SK-N-SH (cell line): ENCODE data around the gene ETS2. TPM values are rescaled to one million over a fixed set of nuclear protein-coding genes. Genes with fewer than 3 reads are reported as not detected.

ENCODE experiments used
- CTCF ChIA-PET: fragments of 300-600, 350-600 bp; formaldehyde crosslinking; extraction: SDS; loops from one replicate; lab custom pipeline; 2021; lab: Yijun Ruan, JAX
- POLR2A ChIA-PET: fragments of 350-600 bp; sonication (Branson Sonifier 250); formaldehyde crosslinking; extraction: SDS; loops from one replicate; lab custom pipeline; 2020; ENCODE audit warnings: antibody characterized with exemption, inconsistent platforms; lab: Yijun Ruan, JAX
- DNase-seq: peaks from one replicate; pipeline ENCODE4 v3.0.0; 2012
- H2AFZ ChIP-seq: fragments of 200-600 bp; sonication (generic); 2 replicates; pipeline ENCODE4 v1.8.1; 2016; ENCODE audit warnings: antibody characterized with exemption, mild to moderate bottlenecking, low read depth
- H3F3A ChIP-seq: fragments of 200-600 bp; sonication (generic); replicated peaks from 2 replicates; pipeline ENCODE3; 2016; ENCODE audit warnings: antibody characterized with exemption, mild to moderate bottlenecking; ENCODE audit not compliant: insufficient read depth
- H3K27ac ChIP-seq, 2 experiments: fragments of 200-500 bp in 1 of 2; fragments of 200-600 bp in 1 of 2; sonication (Bioruptor generic) in 1 of 2; sonication (generic), shearing (Covaris generic) in 1 of 2; 2 replicates each; pipeline versions ENCODE4 v1.5.1 to v1.6.1; 2014 to 2016; ENCODE audit warnings: low read depth in 2 of 2, inconsistent platforms in 1 of 2, low read length in 1 of 2, mild to moderate bottlenecking in 1 of 2, mixed read lengths in 1 of 2
- H3K27me3 ChIP-seq: fragments of 200-600 bp; sonication (generic), shearing (Covaris generic); 2 replicates; pipeline ENCODE4 v1.6.1; 2016; ENCODE audit warnings: mixed run types; ENCODE audit not compliant: insufficient read depth
- H3K36me3 ChIP-seq, 2 experiments: fragments of 200-500 bp in 1 of 2; fragments of 200-600 bp in 1 of 2; sonication (Bioruptor generic) in 1 of 2; sonication (generic) in 1 of 2; replicated peaks in 1 of 2; 2 replicates each; pipeline versions ENCODE3 to v1.5.1; 2014 to 2016; ENCODE audit warnings: low read length in 1 of 2, mild to moderate bottlenecking in 1 of 2; ENCODE audit not compliant: insufficient read depth in 2 of 2, control insufficient read depth in 1 of 2
- H3K4me1 ChIP-seq, 2 experiments: fragments of 200-500 bp in 1 of 2; fragments of 200-600 bp in 1 of 2; sonication (Bioruptor generic) in 1 of 2; sonication (generic), shearing (Covaris generic) in 1 of 2; 2 replicates each; pipeline versions ENCODE4 v1.5.1 to v1.6.1; 2014 to 2016; ENCODE audit warnings: low read depth in 1 of 2, low read length in 1 of 2, mixed run types in 1 of 2; ENCODE audit not compliant: insufficient read depth in 2 of 2, control insufficient read depth in 1 of 2
- H3K4me2 ChIP-seq: fragments of 200-600 bp; sonication (generic), shearing (Covaris generic); 2 replicates; pipeline ENCODE4 v1.6.1; 2017; ENCODE audit warnings: mixed run types
- H3K4me3 ChIP-seq, 2 experiments: fragments of 200-500 bp in 1 of 2; fragments of 200-600 bp in 1 of 2; sonication (Bioruptor generic) in 1 of 2; sonication (generic), shearing (Covaris generic) in 1 of 2; 2 replicates each; pipeline versions ENCODE4 v1.5.1 to v1.8.1; 2014 to 2016; ENCODE audit warnings: low read depth in 2 of 2, inconsistent platforms in 1 of 2, low read length in 1 of 2, mild to moderate bottlenecking in 1 of 2, mixed read lengths in 1 of 2, moderate library complexity in 1 of 2
- H3K79me2 ChIP-seq: fragments of 200-600 bp; sonication (generic); 2 replicates; pipeline ENCODE4 v1.8.1; 2017; ENCODE audit warnings: mild to moderate bottlenecking; ENCODE audit not compliant: insufficient read depth
- H3K9ac ChIP-seq: fragments of 200-600 bp; sonication (generic); 2 replicates; pipeline ENCODE4 v1.6.1; 2017; ENCODE audit warnings: mixed run types
- H3K9me2 ChIP-seq: fragments of 200-600 bp; sonication (generic); 2 replicates; pipeline ENCODE4 v1.6.1; 2017; ENCODE audit warnings: mixed run types
- H3K9me3 ChIP-seq: fragments of 200-600 bp; sonication (generic); 2 replicates; pipeline ENCODE4 v1.6.1; 2017; ENCODE audit warnings: mixed run types, mild to moderate bottlenecking, moderate library complexity
- H4K20me1 ChIP-seq: fragments of 200-600 bp; sonication (generic); 2 replicates; pipeline ENCODE4 v1.6.1; 2017; ENCODE audit warnings: mild to moderate bottlenecking, mixed run types; ENCODE audit not compliant: insufficient read depth
- ELF1 ChIP-seq: IDR thresholded peaks from 2 replicates; pipeline ENCODE4 v1.4.0; 2012
- EP300 ChIP-seq, 2 experiments: IDR thresholded peaks; 2 replicates each; pipeline versions ENCODE4 v1.4.0 to v1.6.1; 2012; ENCODE audit warnings: borderline replicate concordance in 1 of 2, low read depth in 1 of 2, low read length in 1 of 2
- EZH2phosphoT487 ChIP-seq: fragments of 200-600 bp; sonication (generic); IDR thresholded peaks from 2 replicates; pipeline ENCODE4 v1.6.1; 2017; ENCODE audit warnings: low read depth, mixed run types, mild to moderate bottlenecking, antibody characterized with exemption, moderate library complexity, borderline replicate concordance
- FOSL2 ChIP-seq: IDR thresholded peaks from 2 replicates; pipeline ENCODE4 v1.4.0; 2012; ENCODE audit warnings: low read depth, mild to moderate bottlenecking, moderate library complexity, borderline replicate concordance
- FOXM1 ChIP-seq: IDR thresholded peaks from 2 replicates; pipeline ENCODE4 v1.4.0; 2012; ENCODE audit warnings: low read depth, mild to moderate bottlenecking
- GABPA ChIP-seq: IDR thresholded peaks from 2 replicates; pipeline ENCODE4 v1.4.0; 2012; ENCODE audit warnings: low read depth, mild to moderate bottlenecking
- GATA2 ChIP-seq: sonication (generic); formaldehyde crosslinking; IDR thresholded peaks from 2 replicates; pipeline ENCODE4 v1.5.0; 2020; ENCODE audit warnings: mild to moderate bottlenecking, missing genetic modification reagents
- JUND ChIP-seq: IDR thresholded peaks from 2 replicates; pipeline ENCODE4 v1.4.0; 2012
- MEF2A ChIP-seq: IDR thresholded peaks from 2 replicates; pipeline ENCODE4 v1.4.0; 2012; ENCODE audit warnings: low read depth, borderline replicate concordance
- MXI1 ChIP-seq: IDR thresholded peaks from 2 replicates; pipeline ENCODE4 v1.6.1; 2012; ENCODE audit warnings: mild to moderate bottlenecking, low read depth, low read length, improper control_type of control experiment
- NFIC ChIP-seq: IDR thresholded peaks from 2 replicates; pipeline ENCODE4 v1.4.0; 2012; ENCODE audit warnings: borderline replicate concordance
- POLR2AphosphoS5 ChIP-seq: IDR thresholded peaks from 2 replicates; pipeline ENCODE4 v1.6.1; 2012; ENCODE audit warnings: low read depth, low read length
- RCOR1 ChIP-seq: fragments of 150-350 bp; IDR thresholded peaks from 2 replicates; pipeline ENCODE4 v1.6.1; 2017; ENCODE audit warnings: antibody characterized with exemption, low read length
- RXRA ChIP-seq: IDR thresholded peaks from 2 replicates; pipeline ENCODE4 v1.4.0; 2012; ENCODE audit warnings: low read depth, mild to moderate bottlenecking, borderline replicate concordance
- SIN3A ChIP-seq: IDR thresholded peaks from 2 replicates; pipeline ENCODE4 v1.6.1; 2012; ENCODE audit warnings: low read depth, mild to moderate bottlenecking, low read length, moderate library complexity, borderline replicate concordance
- SMC3 ChIP-seq: IDR thresholded peaks from 2 replicates; pipeline ENCODE4 v1.6.1; 2012; ENCODE audit warnings: low read depth, low read length, improper control_type of control experiment
- TEAD4 ChIP-seq: IDR thresholded peaks from 2 replicates; pipeline ENCODE4 v1.4.0; 2012; ENCODE audit warnings: mild to moderate bottlenecking, borderline replicate concordance; ENCODE audit not compliant: insufficient read depth
- WGBS: methylation state at CpG from one replicate; pipeline ENCODE4 v1.1.6; 2017; ENCODE audit warnings: low lambda C conversion rate; 5-methylcytosine and 5-hydroxymethylcytosine counted together
- polyA plus RNA-seq, 3 experiments: library from polyadenylated mRNA; depleted of rRNA; stranded (reverse); fragments of >200 nt; gene quantifications; 2 replicates each; pipeline ENCODE4 v1.2.3, GENCODE V29; 2012
- TF ChIP-seq, protein P1 (sequence below): IDR thresholded peaks from 2 replicates; pipeline ENCODE4; 2012
- TF ChIP-seq, protein P2 (sequence below): IDR thresholded peaks from 2 replicates; pipeline ENCODE4 v1.4.0; 2012; ENCODE audit warnings: low read depth, borderline replicate concordance
- TF ChIP-seq, protein P3 (sequence below): fragments of 150-350 bp; IDR thresholded peaks from 2 replicates; pipeline ENCODE4 v1.6.1; 2017; ENCODE audit warnings: antibody characterized with exemption, low read length, low read depth, borderline replicate concordance
- TF ChIP-seq, protein P4 (sequence below): fragments of 200-600 bp; sonication (generic); IDR thresholded peaks from 2 replicates; pipeline ENCODE4 v1.6.1; 2017; ENCODE audit warnings: antibody characterized with exemption, mild to moderate bottlenecking, moderate library complexity

The ETS2 gene
- polyA plus RNA-seq, 1 of the 3 experiments (the other 2 are of a cell fraction), result 16.3 TPM

DNA sequence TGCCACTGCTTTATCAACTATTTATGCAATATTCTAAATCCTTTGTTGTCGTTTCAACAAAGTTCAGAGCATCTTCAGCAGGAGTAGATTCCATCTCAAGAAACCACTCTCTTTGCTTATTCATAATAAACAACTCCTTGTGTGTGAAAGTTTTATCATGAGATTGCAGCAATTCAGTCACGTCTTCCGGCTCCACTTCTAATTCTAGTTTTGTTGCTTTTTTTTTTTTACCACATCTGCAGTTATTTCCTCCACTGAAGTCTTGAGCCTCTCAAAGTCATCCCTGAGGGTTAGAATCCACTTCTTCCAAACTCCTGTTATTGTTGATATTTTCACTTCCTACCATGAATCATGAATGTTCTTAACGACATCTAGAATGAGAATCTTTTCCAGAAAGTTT is 14.8 kb upstream of the ETS2 start:
- 79% methylated on average over 4 of the region's 4 CpGs for WGBS

DNA sequence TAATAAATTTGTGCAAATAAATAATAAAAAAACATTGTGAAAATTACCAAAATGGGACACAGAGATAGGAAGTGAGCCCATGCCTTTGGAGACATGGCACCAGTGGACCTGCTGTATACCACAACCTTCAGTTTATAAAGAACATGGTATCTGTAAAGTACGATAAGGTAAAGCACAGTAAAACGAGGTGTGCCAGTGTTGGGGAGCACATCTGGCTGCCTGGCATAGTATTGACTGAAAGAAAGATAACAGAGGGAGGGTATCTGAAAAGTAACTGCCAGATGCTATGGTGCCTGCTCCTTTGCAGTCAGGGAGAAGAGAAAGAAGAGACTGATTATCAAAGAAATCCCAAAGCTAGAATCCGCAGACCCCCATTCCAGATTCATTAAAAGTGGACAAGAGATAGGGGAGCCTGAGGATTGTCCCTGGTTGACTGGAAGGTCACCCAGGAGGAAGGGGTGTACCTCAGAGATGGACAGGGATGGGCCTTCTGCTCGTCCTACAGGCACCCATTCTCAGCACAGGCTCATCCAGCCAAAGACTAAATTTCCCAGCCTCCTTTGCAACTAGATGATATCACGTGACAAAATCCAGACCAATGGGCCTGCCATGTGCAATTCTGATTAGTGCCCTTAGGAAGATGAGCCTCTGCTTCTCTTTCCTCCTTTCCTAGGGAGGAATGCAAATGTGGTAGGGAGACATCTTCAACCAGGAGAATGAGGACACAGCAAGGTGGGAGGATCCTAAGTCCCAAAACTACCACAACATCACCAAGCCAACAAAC is 12.9 kb upstream of the ETS2 start:
- WGBS, result 69% methylated on average over 4 of the region's 5 CpGs
- ChIA-PET CTCF (interaction anchor here (0.8 kb wide), 1 partner anchor 333 kb away, joined by 3 read pairs; no protein-coding TSS in a partner anchor), POLR2A (no interaction called here)
- TF ChIP-seq, protein P1, sequence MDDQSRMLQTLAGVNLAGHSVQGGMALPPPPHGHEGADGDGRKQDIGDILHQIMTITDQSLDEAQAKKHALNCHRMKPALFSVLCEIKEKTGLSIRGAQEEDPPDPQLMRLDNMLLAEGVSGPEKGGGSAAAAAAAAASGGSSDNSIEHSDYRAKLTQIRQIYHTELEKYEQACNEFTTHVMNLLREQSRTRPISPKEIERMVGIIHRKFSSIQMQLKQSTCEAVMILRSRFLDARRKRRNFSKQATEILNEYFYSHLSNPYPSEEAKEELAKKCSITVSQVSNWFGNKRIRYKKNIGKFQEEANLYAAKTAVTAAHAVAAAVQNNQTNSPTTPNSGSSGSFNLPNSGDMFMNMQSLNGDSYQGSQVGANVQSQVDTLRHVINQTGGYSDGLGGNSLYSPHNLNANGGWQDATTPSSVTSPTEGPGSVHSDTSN, result no peak
- no peak for TF ChIP-seq NFIC
- no peak for TF ChIP-seq TEAD4
- TF ChIP-seq GABPA, result no peak
- TF ChIP-seq SMC3, result no peak
- TF ChIP-seq, protein P2, sequence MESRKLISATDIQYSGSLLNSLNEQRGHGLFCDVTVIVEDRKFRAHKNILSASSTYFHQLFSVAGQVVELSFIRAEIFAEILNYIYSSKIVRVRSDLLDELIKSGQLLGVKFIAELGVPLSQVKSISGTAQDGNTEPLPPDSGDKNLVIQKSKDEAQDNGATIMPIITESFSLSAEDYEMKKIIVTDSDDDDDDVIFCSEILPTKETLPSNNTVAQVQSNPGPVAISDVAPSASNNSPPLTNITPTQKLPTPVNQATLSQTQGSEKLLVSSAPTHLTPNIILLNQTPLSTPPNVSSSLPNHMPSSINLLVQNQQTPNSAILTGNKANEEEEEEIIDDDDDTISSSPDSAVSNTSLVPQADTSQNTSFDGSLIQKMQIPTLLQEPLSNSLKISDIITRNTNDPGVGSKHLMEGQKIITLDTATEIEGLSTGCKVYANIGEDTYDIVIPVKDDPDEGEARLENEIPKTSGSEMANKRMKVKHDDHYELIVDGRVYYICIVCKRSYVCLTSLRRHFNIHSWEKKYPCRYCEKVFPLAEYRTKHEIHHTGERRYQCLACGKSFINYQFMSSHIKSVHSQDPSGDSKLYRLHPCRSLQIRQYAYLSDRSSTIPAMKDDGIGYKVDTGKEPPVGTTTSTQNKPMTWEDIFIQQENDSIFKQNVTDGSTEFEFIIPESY, result no peak
- no peak for TF ChIP-seq FOXM1
- TF ChIP-seq, protein P3, sequence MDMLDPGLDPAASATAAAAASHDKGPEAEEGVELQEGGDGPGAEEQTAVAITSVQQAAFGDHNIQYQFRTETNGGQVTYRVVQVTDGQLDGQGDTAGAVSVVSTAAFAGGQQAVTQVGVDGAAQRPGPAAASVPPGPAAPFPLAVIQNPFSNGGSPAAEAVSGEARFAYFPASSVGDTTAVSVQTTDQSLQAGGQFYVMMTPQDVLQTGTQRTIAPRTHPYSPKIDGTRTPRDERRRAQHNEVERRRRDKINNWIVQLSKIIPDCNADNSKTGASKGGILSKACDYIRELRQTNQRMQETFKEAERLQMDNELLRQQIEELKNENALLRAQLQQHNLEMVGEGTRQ, result no peak
- no peak for TF ChIP-seq MEF2A
- TF ChIP-seq RXRA, result no peak
- TF ChIP-seq JUND, result no peak

More for the DNA sequence above, 14.8 kb upstream of the ETS2 start:
- no peak overlapping the region for H3K4me3 ChIP-seq
- H3K9ac ChIP-seq, result no peak overlapping the region
- H2AFZ ChIP-seq, result no peak overlapping the region
- H4K20me1 ChIP-seq, result no peaks in the 10 kb centered on the region
- no peak for DNase-seq
- peaks cover 7 to 12% of the 10 kb centered on the region in 2 experiments; a peak in 2 of 4 replicates for H3K4me1 ChIP-seq
- no peaks in the 10 kb centered on the region for H3K9me2 ChIP-seq
- no peaks in the 10 kb centered on the region for H3K36me3 ChIP-seq
- POLR2A ChIA-PET, result no interaction called here
- no peaks in the 10 kb centered on the region for H3K9me3 ChIP-seq
- H3F3A ChIP-seq, result no peaks in the 10 kb centered on the region
- no peaks in the 10 kb centered on the region for H3K79me2 ChIP-seq
- no peak overlapping the region for H3K27ac ChIP-seq
- no peak overlapping the region for H3K4me2 ChIP-seq
- TF ChIP-seq MXI1 (no peak), EZH2phosphoT487 (no peak), POLR2AphosphoS5 (no peak), ELF1 (no peak), GATA2 (no peak), GABPA (no peak), SIN3A (no peak), RCOR1 (no peak), TEAD4 (no peak), FOSL2 (no peak), EP300 (IDR thresholded peaks at IDR 0.05; ENCODE audit: borderline replicate concordance in 1 of 2, low read depth in 1 of 2, low read length in 1 of 2) (no peak), NFIC (no peak)
- TF ChIP-seq, protein P4, sequence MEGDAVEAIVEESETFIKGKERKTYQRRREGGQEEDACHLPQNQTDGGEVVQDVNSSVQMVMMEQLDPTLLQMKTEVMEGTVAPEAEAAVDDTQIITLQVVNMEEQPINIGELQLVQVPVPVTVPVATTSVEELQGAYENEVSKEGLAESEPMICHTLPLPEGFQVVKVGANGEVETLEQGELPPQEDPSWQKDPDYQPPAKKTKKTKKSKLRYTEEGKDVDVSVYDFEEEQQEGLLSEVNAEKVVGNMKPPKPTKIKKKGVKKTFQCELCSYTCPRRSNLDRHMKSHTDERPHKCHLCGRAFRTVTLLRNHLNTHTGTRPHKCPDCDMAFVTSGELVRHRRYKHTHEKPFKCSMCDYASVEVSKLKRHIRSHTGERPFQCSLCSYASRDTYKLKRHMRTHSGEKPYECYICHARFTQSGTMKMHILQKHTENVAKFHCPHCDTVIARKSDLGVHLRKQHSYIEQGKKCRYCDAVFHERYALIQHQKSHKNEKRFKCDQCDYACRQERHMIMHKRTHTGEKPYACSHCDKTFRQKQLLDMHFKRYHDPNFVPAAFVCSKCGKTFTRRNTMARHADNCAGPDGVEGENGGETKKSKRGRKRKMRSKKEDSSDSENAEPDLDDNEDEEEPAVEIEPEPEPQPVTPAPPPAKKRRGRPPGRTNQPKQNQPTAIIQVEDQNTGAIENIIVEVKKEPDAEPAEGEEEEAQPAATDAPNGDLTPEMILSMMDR, result no peak
- H3K27me3 ChIP-seq, result no peaks in the 10 kb centered on the region
- CTCF ChIA-PET, result no interaction called here

More for the DNA sequence above, 12.9 kb upstream of the ETS2 start:
- H3K27ac ChIP-seq, result no peak overlapping the region
- DNase-seq, result no peak
- H3K4me3 ChIP-seq, result no peak overlapping the region
- H3K4me2 ChIP-seq, result no peak overlapping the region
- no peak overlapping the region for H3K9ac ChIP-seq
- no peaks in the 10 kb centered on the region for H3K9me3 ChIP-seq
- peaks cover 5% of the 10 kb centered on the region for H3F3A ChIP-seq
- H3K9me2 ChIP-seq, result no peaks in the 10 kb centered on the region
- H4K20me1 ChIP-seq, result no peaks in the 10 kb centered on the region
- H2AFZ ChIP-seq, result no peak overlapping the region
- H3K27me3 ChIP-seq, result no peaks in the 10 kb centered on the region
- H3K36me3 ChIP-seq, result no peaks in the 10 kb centered on the region
- peaks cover 12 to 24% of the 10 kb centered on the region in 2 experiments for H3K4me1 ChIP-seq
- no peaks in the 10 kb centered on the region for H3K79me2 ChIP-seq
